22Rv1 (cell line): ENCODE data around the gene PDRG1.

Source experiments
- ZFX ChIP-seq: fragments of 450-650 bp; IDR thresholded peaks from 2 replicates; pipeline ENCODE4 v1.6.1; 2017; ENCODE audit warnings: antibody characterized with exemption, borderline replicate concordance
- TF ChIP-seq, protein P1 (sequence below): fragments of 450-650 bp; IDR thresholded peaks from 2 replicates; pipeline ENCODE4 v1.5.1; 2017; ENCODE audit warnings: mild to moderate bottlenecking

DNA sequence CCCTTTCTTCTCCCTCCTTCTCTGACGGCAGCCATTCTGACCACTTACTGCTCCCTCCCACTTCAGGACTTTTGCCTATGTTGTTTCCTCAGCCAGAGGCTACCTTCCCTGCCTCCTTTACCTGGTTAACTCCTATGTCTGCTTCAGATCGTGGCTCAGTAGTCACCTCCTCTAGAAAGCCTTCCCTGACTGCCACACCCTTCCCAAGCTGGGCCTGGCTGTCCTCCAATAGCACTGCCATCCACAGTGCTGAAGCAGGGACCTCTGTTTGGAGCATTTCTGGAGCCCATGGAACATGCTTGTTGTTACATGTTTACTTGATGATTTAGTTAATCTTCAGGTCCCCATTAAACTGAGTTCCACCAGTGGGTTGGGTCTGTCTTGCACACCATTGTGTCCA, 29.9 kb upstream of the PDRG1 start:
- TF ChIP-seq, protein P1, sequence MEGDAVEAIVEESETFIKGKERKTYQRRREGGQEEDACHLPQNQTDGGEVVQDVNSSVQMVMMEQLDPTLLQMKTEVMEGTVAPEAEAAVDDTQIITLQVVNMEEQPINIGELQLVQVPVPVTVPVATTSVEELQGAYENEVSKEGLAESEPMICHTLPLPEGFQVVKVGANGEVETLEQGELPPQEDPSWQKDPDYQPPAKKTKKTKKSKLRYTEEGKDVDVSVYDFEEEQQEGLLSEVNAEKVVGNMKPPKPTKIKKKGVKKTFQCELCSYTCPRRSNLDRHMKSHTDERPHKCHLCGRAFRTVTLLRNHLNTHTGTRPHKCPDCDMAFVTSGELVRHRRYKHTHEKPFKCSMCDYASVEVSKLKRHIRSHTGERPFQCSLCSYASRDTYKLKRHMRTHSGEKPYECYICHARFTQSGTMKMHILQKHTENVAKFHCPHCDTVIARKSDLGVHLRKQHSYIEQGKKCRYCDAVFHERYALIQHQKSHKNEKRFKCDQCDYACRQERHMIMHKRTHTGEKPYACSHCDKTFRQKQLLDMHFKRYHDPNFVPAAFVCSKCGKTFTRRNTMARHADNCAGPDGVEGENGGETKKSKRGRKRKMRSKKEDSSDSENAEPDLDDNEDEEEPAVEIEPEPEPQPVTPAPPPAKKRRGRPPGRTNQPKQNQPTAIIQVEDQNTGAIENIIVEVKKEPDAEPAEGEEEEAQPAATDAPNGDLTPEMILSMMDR, result no peak
- TF ChIP-seq ZFX, result no peak
